Midbrain (tissue), 1 donor: Measurements from ENCODE around the gene SS18.
"Not testable (repeated sequence)": the region's sequence is repeated elsewhere in the genome, so short reads cannot be mapped to it uniquely, and the experiment has no call there.

Experiments used
- DNase-seq: peaks from one replicate; lab custom pipeline; 2025; lab: John Stamatoyannopoulos, UW

The SS18 gene, protein sequence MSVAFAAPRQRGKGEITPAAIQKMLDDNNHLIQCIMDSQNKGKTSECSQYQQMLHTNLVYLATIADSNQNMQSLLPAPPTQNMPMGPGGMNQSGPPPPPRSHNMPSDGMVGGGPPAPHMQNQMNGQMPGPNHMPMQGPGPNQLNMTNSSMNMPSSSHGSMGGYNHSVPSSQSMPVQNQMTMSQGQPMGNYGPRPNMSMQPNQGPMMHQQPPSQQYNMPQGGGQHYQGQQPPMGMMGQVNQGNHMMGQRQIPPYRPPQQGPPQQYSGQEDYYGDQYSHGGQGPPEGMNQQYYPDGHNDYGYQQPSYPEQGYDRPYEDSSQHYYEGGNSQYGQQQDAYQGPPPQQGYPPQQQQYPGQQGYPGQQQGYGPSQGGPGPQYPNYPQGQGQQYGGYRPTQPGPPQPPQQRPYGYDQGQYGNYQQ

DNA sequence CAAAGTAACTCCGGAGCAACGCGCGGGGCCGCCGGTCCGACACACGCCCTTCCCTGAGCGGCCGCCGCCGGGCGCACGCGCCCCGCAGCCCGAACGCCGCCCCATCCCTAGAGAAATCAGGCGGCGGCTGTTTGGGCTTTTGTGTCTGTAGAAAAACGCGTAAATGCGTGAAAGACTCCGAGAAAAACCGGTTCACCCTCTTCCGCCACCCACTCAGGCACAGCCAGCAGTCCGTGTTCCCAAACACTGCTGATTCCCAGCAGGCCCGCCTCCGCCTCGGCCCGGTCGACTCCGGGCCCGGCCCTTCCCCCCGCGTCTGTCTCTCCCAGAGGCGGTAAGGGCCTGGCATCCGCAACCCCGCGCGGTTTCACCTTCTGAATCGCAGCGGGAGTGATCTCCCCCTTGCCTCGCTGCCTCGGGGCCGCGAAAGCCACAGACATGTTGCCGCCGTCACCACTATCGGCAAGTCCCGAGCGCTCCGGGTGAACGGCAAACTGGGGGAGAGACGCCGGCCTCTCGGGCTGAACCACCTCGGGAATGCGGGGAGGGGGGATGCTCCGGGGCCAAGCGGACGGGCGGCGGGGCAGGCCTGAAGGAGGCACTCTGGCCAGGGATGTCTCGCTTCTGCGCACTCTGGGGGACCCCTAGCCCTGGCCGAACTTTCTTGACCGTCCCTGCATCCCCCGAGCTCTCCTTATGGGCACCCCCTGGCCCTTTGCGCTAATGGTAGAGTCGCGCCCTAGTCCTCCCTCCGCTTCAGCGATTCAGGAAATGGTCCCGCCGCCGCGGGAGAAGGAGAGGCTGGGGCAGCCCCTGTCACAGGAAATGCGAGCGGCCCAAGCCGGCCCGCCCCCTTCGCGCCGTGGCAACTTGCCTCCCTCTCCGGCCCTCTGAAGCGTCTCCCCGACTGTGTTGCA lies at the start of gene SS18:
SS18 (minus strand) TSS at position 484 of the 917 bp plus-strand sequence; CDS start at position 440, 44 bp downstream.
- DNase-seq, result peak; percentile 92

DNA sequence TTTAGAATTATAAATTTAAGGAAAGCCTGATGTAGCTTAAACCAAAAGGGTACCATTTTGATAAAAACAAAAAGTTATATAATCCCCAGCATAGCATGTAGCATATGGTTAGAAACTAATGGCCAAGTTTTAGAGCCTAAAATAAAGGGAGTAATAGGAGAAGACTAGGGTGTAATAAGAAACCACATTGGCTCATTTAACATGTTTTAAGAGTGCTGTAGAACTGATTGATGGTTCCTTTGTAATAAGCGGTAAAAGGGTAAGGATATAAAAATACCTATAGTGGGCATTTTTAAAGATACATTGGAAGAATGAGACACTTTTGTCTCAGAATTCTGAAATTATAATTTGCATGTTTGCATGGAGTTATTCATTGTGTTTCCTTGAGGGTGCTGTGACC lies 45.1 kb upstream of the SS18 start:
- no peak for DNase-seq

DNA sequence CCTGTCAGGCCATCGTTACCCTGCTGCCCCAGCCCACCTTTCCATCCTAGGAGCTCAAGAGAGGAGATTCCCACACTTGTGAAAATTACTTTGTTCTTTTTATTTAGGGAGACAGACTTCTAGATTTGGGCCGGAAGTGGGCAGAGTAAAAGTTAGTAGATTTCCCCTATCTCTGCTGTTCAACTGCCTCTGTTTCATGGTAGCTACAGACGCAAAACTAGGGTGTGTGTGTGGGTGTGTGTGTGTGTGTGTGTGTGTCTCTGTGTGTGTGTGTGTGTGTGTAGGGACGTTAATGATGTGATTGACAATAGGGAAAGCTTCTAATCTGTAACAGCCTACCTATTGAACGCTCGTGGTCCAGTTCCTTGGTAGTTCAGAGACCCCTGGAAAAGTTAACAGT lies 43.7 kb upstream of the SS18 start:
- no peak for DNase-seq

DNA sequence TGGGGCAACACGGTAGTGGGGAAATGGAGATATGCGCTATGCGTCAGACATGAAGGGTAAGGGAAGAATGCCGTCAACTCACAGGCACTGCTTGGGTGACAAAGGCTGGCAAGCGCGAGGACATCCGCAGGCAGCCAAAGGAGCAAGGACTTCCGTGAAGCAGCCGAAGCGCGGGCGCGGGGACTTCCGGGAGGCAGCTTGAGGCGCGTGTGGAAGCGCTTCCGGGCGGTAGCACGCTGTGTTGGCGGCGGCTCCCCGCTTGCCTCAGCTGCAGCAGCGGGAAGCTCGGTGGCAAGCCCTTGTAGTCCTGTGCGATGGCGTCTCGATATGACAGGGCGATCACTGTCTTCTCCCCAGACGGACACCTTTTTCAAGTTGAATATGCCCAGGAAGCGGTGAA lies 43.2 kb upstream of the SS18 start, which contains the start of gene PSMA8:
PSMA8 (plus strand) TSS at position 218 of the 400 bp plus-strand sequence; CDS start at position 315, 97 bp downstream.
- DNase-seq, result no peak

DNA sequence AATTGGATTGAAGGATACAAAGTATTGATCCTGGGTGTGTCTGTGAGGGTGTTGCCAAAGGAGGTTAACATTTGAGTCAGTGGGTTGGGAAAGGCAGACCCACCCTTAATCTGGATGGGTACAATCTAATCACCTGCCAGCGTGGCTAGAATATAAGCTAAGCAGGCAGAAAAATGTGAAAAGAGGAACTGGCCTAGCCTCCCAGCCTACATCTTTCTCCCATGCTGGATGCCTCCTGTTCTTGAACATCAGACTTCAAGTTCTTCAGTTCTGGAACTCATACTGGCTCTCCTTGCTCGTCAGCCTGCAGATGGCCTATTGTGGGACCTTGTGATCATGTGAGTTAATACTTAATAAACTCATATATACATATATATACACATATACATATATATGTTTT lies 37.8 kb upstream of the SS18 start:
- DNase-seq, result not testable (repeated sequence)

DNA sequence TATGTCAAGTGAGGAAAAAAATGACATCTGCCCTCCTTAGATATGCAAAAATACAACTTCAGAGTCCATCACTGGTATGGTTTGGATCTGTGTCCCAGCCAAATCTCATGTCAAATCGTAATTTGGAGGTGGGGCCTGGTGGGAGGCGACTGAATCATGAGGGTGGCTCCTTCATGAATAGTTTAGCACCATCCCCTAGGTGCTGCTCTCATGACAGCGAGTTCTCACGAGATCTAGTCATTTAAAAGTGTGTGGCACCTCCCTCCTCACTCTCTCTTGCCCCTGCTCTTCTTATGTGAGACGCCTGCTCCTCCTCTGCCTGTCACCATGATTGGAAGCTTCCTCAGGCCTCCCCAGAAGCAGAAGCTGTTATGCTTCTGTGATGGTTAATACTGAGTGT lies 37.4 kb upstream of the SS18 start:
- no peak for DNase-seq

DNA sequence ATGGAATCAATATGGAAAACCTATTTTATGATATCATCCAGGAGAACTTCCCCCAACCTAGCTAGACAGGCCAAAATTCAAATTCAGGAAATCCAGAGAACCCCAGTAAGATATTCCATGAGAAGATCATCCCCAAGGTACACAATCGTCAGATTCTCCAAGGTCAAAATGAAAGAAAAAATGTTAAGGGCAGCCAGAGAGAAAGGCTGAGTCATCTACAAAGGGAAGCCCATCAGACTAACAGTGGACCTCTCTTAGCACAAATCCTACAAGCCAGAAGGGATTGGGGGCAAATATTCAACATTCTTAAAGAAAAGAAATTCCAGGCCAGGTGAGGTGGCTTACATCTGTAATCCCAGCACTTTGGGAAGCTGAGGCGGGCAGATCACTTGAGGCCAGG lies 31.6 kb upstream of the SS18 start:
- not testable (repeated sequence) for DNase-seq

DNA sequence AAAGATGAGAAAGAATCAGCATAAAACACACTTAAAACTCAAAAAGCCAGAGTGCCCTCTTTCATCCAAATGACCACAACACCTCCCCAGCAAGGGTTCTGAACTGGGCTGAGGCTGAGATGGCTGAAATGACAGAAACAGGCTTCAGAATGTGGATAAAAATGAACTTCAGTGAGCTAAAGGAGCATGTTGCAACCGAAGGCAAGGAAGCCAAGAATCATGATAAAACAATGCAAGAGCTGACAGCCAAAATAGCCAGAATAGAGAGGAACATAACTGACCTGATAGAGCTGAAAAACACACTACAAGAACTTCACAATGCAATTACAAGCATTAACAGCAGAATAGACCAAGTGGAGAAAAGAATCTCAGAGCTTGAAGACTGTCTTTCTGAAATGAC lies 31.1 kb upstream of the SS18 start:
- no peak for DNase-seq

DNA sequence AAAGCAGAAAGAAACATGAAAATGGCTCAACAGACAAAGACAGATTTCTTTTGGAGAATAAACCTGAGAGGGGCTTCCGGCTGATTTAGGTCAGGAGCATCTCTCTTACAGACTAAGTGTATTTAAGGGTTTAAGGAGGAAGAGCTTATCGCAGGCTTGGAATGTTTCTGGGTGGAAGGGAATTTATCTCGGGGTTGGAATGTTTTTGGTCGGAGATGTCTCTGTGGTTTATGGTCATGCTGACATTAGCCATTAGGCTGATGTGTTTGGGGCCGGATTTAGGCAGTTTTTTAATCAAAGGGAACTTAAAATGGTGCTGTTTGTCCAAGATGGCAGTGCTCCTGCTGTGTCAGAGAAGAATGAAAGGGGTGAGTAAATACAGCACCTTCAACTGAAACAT lies 28.8 kb upstream of the SS18 start:
- DNase-seq, result no peak

DNA sequence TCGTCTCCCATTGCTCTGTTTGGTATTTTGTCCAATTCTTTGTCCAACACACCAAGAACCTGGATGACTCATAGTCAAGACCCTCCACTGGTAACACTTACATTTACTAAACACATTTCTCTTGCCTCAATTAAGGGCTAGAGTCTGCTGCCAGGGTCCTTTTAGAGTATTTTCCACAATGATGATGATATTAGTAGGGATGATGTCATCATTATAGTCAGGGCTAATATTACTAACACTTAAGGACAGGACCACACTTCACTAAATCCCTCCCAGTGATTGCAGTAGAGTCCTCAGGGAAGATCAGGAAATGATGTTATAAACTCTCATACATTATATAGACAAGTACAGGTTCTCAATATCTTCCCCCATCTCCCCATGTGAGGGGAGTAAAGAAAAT lies 13.6 kb upstream of the SS18 start:
- no peak for DNase-seq

DNA sequence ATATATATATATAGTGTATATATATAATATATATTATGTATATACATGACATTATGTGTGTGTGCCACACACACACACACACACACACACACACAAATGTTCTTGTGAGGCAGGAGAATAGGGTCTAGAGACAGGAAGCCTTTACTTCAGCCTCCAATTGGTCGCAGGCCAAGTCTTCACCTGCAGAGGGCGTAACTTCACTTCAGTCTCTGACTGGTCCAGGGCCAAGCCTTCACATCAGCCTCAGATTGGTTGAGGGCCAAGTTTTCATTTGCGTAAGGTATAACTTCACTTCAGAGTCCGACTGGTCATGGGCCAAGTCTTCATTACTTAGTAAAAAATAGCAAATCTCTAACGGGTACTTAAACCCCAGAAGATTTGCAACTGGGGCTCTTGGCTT lies 13.2 kb upstream of the SS18 start:
- no peak for DNase-seq

DNA sequence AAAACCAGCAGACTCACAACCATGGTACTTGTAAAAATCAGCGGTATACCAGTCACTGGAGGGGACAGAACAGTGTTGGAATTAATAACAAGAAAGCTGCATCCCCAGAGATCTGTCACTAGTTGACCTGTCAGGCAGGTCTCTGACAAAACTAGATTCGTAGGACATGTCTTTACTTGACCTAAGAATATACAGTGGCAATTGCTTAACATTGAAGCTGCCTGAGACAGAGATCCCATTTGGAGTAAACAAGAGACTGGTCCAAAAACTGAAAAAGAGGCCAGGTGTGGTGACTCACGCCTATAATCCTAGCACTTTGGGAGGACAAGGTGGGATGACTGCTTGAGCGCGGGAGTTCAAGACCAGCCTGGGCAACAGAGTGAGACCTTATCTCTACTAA lies 7.2 kb upstream of the SS18 start:
- DNase-seq, result no peak

DNA sequence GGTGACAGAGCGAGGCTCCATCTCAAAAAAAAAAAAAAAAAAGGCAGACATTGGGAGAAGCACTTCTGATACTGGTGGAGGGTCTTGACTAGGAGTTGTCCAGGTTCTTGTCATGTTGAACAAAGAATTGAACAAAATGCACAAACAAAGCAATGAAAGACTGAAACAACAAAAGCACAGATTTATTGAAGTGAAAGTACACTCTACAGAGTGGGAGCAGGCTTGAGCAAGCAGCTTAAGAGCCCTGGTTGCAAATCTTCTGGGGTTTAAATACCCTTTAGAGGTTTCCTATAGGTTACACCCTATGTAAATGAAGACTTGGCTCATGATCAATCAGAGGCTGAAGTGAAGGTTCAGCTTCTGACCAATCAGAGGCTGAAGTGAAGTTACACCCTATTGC lies 6.4 kb upstream of the SS18 start:
- DNase-seq, result no peak

DNA sequence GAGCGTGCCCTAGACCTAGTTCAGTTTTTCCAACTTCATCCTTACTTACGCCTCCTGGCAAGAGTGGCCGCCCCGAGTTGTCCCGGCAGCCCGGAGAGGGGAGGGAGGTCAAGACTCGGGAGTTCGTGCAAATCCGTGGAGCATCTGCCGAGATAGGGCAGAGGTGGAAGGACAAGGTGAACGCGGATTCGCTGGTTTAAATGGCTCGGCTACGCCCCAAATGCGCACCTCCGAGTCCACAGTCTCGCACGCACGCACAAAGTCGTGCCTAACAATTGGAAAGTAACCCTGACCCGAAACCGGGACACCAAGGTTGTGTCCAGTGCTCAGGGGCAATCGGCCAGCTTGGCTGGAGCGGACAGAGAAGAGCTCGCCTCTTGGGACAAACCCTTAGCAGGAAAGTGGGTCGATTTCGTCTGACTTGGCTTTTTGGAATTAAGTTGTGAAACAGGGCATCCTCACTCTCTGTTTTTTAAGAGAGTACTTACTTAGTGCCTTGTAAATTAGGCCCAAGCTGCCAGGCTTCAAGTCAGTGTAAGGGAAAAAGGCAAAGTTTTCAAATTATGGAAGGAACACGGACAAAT lies 726 bp upstream of the SS18 start:
- no peak for DNase-seq

DNA sequence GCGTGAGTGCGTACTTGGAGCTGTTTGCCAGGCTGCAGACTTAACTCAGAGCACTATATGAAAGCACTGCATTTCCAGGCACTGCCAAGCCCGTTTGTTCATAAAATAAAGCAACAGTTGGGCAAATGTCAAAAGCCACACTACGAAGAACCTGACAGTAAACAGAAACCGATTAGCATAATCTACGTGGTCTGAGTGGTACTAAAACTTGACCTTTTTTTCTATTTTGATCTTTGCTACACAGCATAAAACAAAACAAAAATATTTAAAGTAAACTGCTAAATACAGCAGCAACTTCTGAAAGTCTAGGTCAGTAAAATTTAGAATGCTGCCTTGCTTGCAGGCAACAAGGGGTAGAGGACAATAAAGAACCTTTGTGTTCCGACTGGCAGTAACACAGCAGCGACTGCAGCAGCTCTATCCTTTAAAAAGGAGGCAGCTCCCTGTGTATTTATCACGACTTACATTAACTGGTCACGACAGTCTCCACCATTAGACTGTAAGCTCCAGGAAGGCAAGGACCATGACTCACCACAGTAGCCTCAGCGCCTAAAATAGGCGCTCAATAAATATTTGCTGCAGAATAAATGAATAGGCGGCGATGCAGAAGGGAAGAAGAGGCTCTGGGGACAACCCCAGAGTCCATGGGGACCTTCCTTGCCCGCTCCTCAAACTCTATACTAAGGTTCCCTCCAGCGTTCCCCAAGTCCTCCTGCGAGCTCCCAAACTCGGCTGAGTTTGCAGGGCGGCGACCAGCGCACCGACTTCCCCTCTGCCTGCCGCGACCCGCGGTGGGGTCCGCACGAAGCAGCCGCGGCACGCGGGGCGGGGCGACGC lies 902 bp downstream of the SS18 start:
- DNase-seq, result peak; percentile 53

DNA sequence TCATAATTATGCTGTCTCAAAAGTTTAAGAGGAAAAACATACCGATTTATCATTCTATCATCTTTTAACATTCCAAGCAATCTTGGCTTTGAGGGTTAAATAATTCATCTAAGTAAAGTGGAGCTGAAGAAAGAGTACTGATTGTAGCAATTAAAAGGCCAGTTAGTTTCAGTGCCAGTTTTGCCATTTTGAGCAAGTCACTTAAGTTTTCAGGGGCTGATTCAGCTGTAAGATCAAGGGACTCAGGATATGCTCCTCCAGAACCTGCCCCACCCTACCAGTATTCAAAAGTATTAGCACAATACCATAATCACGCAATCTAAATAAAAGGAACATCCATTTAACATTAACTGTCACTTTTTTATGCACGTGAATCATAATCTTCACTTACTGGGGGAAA lies 1.9 kb downstream of the SS18 start:
- no peak for DNase-seq

DNA sequence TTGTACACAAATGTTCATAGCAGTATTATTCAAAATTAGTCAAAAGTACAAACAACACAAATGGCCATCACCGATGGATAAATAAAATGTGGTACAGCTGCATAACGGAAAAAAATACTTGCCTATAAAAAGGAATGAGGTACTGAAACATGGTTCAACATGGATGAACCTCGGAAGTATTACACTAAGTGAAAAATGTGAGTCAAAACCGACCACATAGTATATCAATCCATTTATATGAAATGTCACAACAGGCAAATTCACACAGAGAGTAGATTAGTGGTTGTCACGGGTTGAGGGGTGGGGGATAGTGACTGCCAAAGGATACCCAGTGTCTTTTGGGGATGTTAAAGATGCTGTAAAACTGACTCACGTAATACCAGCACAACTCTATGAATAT lies 3.5 kb downstream of the SS18 start:
- no peak for DNase-seq

DNA sequence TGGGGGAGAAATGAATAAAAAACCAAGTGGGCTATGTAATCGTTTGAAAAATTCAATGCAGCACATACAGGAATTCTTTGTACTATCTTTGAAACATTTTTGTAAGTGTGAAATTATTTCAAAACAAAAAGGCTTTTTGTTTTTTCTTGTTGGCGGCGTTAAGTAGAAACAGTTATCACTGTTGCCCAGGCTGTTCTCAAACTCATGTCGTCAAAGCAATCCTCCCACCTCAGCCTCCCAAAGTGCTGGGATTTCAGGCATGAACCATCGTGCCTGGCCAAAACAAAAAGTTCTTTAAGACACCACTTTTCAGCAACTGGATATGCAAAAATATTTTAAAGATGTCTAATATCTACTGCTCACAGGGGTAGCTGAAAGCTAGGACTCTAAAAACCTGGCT lies 5.4 kb downstream of the SS18 start:
- DNase-seq, result no peak

DNA sequence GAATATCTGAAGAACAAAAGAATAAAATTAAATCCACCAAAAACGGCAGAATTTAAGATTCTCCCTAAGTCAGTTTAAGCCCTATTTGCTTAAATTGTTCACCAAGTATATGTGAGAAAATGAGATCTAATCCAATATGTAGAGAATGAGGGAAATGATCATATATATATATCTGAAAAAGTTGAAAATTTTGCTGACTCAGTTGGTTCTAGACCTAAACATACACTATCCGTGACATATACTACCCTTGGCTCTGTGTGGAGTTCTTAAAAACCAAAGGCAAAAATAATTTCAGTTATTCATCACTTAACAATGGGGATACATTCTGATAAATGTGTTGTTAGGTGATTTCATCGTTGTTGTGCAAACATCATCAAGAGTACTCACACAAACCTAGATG lies 7.3 kb downstream of the SS18 start:
- no peak for DNase-seq

DNA sequence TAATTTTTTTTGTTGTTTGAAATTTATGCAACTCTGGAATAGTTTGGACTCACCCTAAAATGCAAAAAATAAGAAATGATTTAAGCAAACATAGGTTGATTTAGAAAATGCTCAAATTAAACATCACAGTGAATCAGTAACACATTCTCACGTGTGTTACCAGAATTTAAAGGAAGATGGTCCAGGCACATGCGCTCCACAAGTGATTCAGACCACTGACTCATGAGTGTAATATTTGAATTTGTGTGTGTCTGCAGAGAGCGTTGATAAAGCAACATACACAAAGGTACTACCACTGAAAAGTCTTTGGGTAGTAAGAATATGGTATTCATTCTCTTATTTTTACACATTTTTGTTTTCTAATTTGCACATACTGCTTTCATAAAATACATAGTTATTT lies 7.9 kb downstream of the SS18 start:
- DNase-seq, result no peak

DNA sequence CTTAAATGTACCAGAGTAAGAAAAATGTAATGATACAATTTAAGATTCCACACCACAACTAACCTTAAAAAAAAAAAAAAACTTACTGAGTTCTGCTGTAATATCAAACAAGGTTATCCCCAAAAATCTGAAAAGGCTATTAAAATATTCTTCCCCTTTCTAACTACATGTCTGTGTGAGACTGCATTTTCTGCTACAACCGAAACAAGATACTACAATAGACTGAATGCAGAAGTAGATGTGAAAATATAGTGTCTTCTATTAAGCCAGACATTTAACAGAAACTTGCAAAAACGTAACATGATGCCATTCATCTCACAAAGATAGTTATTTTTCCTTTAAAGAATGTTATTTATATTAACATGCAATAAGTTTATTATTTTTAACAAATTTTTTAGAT lies 16.2 kb downstream of the SS18 start:
- no peak for DNase-seq

DNA sequence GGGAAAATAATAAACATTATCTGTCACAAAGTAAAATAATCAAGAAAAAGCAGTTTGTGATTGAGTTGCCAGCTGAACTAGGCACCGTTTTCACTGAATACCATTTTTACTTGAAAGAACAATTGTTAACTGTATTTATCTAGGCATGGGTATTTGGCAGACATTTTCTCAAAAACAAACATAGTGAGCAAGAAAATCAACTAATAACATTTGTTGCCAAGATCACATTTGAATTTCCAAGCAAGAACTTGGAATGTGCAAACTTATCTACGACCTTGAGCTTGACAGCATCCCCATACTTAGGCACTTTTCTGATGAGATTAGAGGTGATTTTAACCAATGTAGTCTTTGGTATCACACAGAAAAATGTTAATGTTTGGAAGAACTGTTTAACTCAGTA lies 16.7 kb downstream of the SS18 start:
- DNase-seq, result peak; percentile 41
